Natural killer cell (primary cell): ENCODE data around the gene TTC22. TPM values are rescaled to one million over a fixed set of nuclear protein-coding genes. Genes with fewer than 3 reads are reported as not detected.

ENCODE experiments used
- ATAC-seq, 3 donors: fragments of 150-1000 bp in 2 of 3; fragments of 200-7000 bp in 1 of 3; cut with Tn5 transposase; 1 replicate in 1 of 3; 2 replicates in 2 of 3; pipeline ENCODE4 v1.10.0; 2021; ENCODE audit warnings: mild to moderate bottlenecking in 2 of 3, moderate library complexity in 2 of 3
- DNase-seq, 2 donors: peaks; one replicate each; pipeline versions ENCODE4 v3.0.0 to v3.0.0-alpha.2; 2013 to 2021; ENCODE audit warnings: mixed read lengths in 1 of 2
- H3K27ac ChIP-seq: one replicate; pipeline ENCODE4 v1.5.1; 2013; ENCODE audit warnings: mild to moderate bottlenecking, low read length
- H3K27me3 ChIP-seq: one replicate; pipeline ENCODE4 v1.6.1; 2013; ENCODE audit warnings: low read length; ENCODE audit not compliant: control insufficient read depth, insufficient read depth
- H3K36me3 ChIP-seq: one replicate; pipeline ENCODE4 v1.6.1; 2013; ENCODE audit warnings: low read length; ENCODE audit not compliant: control insufficient read depth, insufficient read depth
- H3K4me1 ChIP-seq: one replicate; pipeline ENCODE4 v1.6.1; 2013; ENCODE audit warnings: low read length; ENCODE audit not compliant: control insufficient read depth, insufficient read depth
- H3K4me3 ChIP-seq: one replicate; pipeline ENCODE4 v1.5.1; 2013; ENCODE audit warnings: low read length
- H3K9me3 ChIP-seq: one replicate; pipeline ENCODE4 v1.6.1; 2013; ENCODE audit warnings: low read length; ENCODE audit not compliant: control insufficient read depth, insufficient read depth
- H3K27ac Mint-ChIP-seq, 2 donors: one replicate each; pipeline ENCODE4 v1.8.0; 2022; ENCODE audit warnings: mild to moderate bottlenecking in 2 of 2, mixed read lengths in 2 of 2, moderate library complexity in 1 of 2
- H3K27me3 Mint-ChIP-seq, 2 donors: one replicate each; pipeline ENCODE4 v1.8.0; 2022; ENCODE audit warnings: low read depth in 2 of 2, mixed read lengths in 2 of 2
- H3K36me3 Mint-ChIP-seq: one replicate; pipeline ENCODE4 v1.8.0; 2022; ENCODE audit warnings: mixed read lengths
- H3K4me1 Mint-ChIP-seq, 2 donors: one replicate each; pipeline ENCODE4 v1.8.0; 2022; ENCODE audit warnings: mixed read lengths in 2 of 2
- H3K4me3 Mint-ChIP-seq: one replicate; pipeline ENCODE4 v1.8.0; 2022; ENCODE audit warnings: mild to moderate bottlenecking, moderate library complexity, mixed read lengths
- H3K9me3 Mint-ChIP-seq, 2 donors: one replicate each; pipeline ENCODE4 v1.8.0; 2022; ENCODE audit warnings: mixed read lengths in 2 of 2
- CTCF ChIP-seq: fragments of 200-600 bp; IDR thresholded peaks from one replicate; pipeline ENCODE4 v1.8.0; 2022; ENCODE audit warnings: antibody characterized with exemption
- WGBS: methylation state at CpG from one replicate; pipeline ENCODE4 v1.1.7; 2013; ENCODE audit warnings: missing lambda C conversion rate; ENCODE audit not compliant: insufficient coverage; 5-methylcytosine and 5-hydroxymethylcytosine counted together
- intact Hi-C: fragments of 100-400 bp; cut with micrococcal nuclease; formaldehyde crosslinking; loops from one replicate; pipeline ENCODE4 v1.14.2; 2022
- total RNA-seq, 4 donors: library from RNA; stranded (reverse); fragments of 120-200 nt in 1 of 4; gene quantifications; one replicate each; pipeline versions ENCODE4 v1.2.3 to v1.2.4, GENCODE V29; 2013 to 2022

The TTC22 gene
- total RNA-seq, 3 donors from 2014 or later (not counting 1 experiment from before 2014, with no cell fraction given) = 17.8 to 30.8 (median 26.5) TPM

DNA sequence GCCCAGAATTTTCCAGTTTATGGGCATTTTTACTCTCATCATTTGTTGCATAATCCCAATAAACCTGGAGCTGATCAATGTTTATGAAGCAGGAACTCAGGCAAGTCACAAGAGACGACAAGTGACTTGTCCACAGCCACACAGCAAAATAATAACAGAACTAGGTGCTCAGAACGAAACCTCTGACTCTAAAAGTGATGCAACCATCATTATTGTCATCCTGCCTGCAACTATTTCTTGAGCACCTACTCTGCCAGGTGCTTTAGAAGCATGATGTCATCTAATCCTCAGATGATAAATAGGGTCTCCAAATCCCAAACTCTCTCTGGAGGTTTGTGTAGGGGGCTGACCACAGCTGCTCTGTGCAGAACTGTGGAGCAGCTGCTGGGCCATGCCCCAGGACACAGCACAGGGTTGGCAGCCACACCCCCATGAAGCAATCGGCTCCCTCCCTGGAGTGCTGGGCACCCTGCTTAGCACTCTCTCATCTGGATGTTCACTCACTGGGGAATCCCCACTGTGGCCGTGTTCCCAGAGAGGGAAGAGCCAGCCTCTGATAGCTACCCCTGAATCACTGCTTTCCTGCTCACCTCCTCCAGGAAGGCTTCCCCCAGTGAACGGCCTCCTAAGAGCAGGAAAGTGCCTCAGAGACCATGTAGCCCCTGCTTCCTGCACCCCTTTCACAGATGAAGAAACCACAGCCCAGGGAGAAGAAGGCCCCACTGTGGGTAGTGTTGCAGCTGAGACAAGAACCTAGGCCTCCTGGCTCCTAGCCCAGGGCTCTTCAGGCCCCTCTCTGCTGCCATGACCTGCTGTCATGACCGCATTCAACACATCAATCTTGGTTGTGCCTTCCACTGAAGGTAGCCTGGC lies 2.1 kb downstream of the TTC22 start:
- no peak for TF ChIP-seq CTCF
- Histone ChIP-seq H3K9me3 (no peaks in the 10 kb centered on the region), H3K27me3 (no peaks in the 10 kb centered on the region), H3K4me3 (peak overlapping the region; percentile 80), H3K4me1 (peaks cover 45% of the 10 kb centered on the region), H3K27ac (peak overlapping the region; percentile 70), H3K36me3 (peaks cover 5% of the 10 kb centered on the region)
- H3K4me1 Mint-ChIP-seq = peaks cover 82 to 88% of the 10 kb centered on the region in 2 donors
- ATAC-seq (peak; percentile 45 to 49 (median 48)), DNase-seq (peak in 1 of 2 donors; percentile 52)
- H3K9me3 Mint-ChIP-seq = no peaks in the 10 kb centered on the region
- WGBS = 42% methylated on average over 5 of the region's 6 CpGs
- H3K27me3 Mint-ChIP-seq = no peaks in the 10 kb centered on the region
- no peaks in the 10 kb centered on the region for H3K36me3 Mint-ChIP-seq
- intact Hi-C loops = no loop called here
- peak overlapping the region; percentile 91 to 95 for H3K27ac Mint-ChIP-seq
- peak overlapping the region; percentile 92 for H3K4me3 Mint-ChIP-seq

DNA sequence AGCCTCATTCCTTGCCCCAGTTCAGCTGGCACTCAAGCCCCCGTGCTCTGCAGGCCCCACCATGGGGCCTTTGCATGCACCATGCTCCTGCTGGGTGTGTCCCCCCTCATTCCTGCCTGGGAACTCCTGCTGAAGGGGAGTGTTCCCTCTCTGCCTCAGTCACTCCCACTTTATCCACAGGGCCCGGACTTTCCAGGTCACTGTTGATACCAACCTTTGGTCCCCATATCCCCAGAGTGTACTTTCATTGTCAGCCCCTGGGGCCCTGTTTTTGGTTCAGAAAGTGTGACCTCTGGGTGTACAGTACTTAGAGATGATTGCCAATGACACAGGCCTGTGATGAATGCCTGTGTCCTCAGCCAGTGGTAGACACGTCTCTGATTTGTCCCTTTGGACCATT lies 2.9 kb downstream of the TTC22 start:
- Mint-ChIP-seq H3K4me3 (peak overlapping the region; percentile 92), H3K9me3 (no peaks in the 10 kb centered on the region), H3K27ac (peak overlapping the region; percentile 91 to 95), H3K4me1 (peaks cover 76 to 83% of the 10 kb centered on the region in 2 donors), H3K27me3 (no peaks in the 10 kb centered on the region), H3K36me3 (no peaks in the 10 kb centered on the region)
- peaks cover 10% of the 10 kb centered on the region for H3K36me3 ChIP-seq
- ATAC-seq (no peak), DNase-seq (no peak)
- 86% methylated on average over 3 of the region's 3 CpGs for WGBS
- no peaks in the 10 kb centered on the region for H3K9me3 ChIP-seq
- H3K4me3 ChIP-seq = no peak overlapping the region
- H3K27me3 ChIP-seq = no peaks in the 10 kb centered on the region
- intact Hi-C loops = no loop called here
- H3K4me1 ChIP-seq = peaks cover 40% of the 10 kb centered on the region
- H3K27ac ChIP-seq = no peak overlapping the region
- no peak for TF ChIP-seq CTCF

- no peak for TF ChIP-seq CTCF
- H3K36me3 Mint-ChIP-seq = no peaks in the 10 kb centered on the region
- peak overlapping the region; percentile 91 to 95 for H3K27ac Mint-ChIP-seq
- intact Hi-C loops = no loop called here
- DNase-seq (no peak), ATAC-seq (no peak)
- Histone ChIP-seq H3K4me3 (no peak overlapping the region), H3K36me3 (peaks cover 18% of the 10 kb centered on the region), H3K9me3 (peaks cover 5% of the 10 kb centered on the region), H3K27ac (no peak overlapping the region), H3K27me3 (no peaks in the 10 kb centered on the region), H3K4me1 (peaks cover 33% of the 10 kb centered on the region)
- peak overlapping the region; percentile 58 for H3K4me3 Mint-ChIP-seq
- no peaks in the 10 kb centered on the region for H3K9me3 Mint-ChIP-seq
- 87% methylated on average over 2 of the region's 2 CpGs for WGBS
- H3K27me3 Mint-ChIP-seq = no peaks in the 10 kb centered on the region
- H3K4me1 Mint-ChIP-seq = peaks cover 72 to 74% of the 10 kb centered on the region in 2 donors
These were observed 4.2 kb downstream of the TTC22 start for GRCh38 chr1:54796902-54797301.
